GM18868 (cell line): ENCODE data around the gene IFI27.

Experiments
- ATAC-seq: cut with Tn5 transposase; IDR thresholded peaks from one replicate; pipeline ENCODE4 v1.9.1; 2021; ENCODE audit warnings: mild to moderate bottlenecking, moderate library complexity; ENCODE audit not compliant: unreplicated experiment

IFI27 gene

DNA sequence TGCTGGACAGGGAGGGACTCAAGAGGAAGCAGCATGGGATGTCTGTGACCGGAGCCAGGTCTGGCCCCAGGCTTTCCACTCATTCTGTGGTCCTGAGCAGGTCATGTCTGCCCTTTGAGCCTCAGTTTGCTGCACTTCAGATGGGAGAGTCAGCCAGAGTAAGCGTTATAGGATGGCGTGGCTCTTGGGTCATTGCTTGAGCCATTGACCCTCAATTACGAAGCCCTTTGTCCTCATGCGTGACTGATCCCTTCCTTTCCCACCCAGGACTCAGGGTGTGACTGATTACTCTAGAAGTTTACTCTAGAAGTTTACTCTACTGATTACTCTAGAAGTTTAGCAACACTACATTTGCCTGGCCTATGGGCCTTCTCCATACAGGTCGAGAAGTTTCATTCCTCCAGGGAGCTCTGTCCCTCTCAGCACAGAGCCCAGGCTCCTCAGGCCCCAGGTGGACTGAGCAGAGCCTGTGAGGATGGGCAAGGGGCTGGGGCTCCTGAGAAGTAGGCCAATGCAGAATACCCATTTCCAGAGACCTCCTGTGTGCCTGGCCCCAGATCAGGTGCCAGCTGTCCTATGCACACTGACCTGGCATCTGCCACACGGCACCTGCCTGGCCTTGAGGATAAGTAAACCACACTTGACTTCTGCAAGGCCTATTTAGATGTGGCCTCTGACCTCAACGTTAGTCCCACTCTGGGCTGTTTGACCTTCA lies 7.6 kb upstream of the IFI27 start:
- ATAC-seq: no peak

DNA sequence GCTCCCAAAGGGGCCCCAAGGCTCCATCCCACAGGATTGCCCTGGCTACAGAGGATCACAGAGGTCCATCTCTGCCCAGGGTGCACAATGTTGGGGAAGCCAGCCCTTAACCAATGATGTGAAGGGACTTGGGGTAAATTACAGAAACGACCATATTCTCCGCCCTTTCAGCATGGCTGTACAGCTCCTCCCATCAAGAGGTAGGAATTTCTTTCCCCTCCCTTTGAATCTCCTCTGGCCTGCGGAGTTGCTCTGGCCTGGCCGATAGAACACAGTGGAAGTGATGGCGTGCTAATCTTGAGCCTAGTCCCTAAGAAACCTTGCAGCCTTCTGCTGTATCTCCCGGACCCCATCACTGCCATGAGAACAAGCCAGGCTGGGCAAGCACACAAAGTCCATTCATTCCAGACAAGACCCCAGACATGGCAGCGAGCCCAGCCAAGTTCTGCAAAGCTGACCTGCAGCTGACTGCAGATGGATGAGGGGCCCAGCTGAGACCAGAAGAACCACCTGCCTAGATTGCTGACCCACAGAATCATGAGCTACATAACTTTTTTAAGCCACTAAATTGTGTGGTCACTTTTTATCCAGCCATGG lies 6.9 kb upstream of the IFI27 start:
- ATAC-seq: no peak

DNA sequence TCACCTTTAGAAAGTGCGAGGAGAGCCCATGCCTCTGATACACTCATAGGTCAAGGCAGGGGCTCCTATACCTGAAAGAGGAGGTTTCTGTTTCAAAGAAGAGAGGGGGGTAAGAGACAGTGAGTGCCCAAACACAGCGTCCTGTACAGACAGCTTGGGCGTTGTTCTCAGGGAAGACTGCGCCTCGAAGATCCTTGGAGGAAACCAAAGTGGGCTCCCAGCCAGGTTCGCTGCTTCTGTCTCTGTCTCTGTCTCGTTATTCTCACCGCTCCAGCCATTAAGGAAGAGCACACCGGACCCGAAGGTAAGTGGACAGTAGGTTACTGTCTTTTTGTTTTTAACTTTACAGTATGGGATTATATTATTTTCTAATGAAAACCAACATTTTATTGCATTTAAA lies 5.8 kb upstream of the IFI27 start:
- ATAC-seq: no peak

DNA sequence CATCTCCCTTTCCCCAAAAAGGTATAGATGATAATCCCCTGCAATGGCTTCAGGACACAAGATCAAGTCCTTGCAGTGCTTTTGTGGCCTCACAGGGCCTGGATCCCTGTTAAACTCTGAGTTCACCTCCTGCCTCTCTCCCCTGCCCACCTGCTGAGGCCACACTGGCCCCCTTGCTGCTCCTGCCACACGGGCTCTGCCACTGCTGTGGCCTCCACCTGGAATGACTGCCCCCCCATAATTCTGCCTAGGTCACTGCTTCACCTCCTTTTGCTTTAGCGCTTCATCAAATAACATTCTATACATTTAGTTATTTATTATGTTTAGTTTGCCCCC lies 653 bp upstream of the IFI27 start:
- ATAC-seq: no peak

DNA sequence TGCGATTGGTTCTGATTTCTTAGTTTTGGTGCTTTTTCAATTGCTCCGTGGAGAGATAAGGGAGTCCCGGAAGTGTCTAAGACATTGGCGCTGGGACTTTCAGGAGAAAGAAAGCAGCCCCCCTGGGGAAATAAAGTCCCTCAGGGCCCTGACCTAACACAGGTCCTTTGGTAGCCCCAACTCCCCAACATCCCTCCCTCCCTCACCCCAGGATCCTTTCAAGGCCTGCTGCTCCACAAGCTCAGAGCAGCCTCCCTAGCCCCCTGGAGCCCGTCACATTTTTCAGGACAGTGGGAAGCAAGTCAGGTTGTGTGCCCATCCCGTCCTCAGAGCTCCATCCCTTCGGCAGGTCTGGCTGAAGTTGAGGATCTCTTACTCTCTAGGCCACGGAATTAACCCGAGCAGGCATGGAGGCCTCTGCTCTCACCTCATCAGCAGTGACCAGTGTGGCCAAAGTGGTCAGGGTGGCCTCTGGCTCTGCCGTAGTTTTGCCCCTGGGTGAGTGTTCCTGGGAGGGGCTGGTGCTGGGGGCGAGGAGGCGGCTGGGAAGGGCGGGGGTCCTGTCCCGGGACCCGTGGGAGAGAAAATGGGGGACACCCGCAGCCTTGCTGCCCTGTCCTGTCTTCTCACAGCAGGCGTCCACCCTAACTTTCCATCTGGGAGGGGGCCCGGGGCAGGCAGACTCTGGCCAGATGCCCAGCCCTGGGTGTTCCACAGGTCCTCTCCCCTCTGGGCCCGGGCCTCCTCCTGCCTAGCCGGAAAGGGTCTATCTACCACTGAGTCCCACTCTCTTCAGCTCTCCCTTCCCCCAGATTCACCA lies 950 bp downstream of the IFI27 start:
- no peak for ATAC-seq

DNA sequence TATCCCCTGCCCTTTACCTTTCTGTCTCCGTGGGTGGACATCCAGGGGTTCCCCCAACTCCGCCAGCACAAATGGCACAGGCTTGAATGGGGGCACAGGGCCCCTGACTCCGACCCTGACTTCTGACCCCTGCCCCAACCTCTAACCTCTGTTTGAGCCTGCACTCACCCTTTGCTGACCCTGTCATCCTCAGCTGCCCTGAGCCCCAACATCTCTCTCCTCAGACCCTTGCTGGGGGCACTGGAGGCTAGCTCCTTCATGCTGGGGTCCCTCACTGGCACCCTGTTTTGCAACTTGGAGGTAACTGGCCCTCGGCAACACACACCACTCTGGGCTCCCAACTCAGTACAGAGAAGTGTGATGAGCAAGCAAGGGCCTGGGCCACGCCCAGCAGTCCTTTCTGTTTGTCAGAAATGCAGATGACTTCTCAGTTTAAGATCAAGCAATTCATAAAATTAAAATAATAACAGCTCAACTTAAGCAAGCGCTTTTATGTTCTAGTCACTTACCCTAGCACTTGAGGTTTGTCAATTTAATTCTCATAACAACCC lies 2.1 kb downstream of the IFI27 start:
- no peak for ATAC-seq

DNA sequence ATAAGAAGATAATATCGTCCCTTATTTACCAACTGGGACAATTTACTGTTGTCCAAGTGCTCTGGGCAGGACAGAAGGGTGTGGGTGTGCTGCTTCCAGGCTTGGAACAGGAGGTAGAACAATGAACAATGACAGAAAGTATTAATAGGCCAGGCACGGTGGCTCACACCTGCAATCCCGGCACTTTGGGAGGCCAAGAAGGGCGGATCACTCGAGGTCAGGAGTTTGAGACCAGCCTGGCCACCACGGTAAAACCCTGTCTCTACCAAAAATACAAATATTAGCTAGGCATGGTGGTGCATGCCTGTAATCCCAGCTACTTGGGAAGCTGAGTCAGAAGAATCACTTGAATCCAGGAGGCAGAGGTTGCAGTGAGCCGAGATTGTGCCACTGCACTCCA lies 2.5 kb downstream of the IFI27 start:
- ATAC-seq: no peak

DNA sequence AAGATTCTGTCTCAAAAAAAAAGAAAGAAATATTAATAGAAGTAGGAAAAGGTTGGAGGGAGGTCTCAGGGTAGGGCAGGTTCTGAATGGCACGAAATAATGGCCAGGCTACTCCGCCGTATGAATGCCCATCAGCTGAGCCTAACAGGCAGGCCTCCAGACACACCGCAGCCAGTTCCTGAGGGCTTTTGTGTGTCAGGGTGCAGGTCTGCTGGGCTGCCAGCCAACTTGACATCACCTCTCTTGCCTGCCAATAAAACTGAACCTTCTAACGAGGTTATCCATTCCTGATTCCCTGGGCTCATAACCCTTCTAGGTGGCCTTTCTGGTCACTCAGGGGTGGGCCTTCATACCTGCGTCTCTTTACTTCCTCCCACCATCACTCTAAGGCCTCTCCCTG lies 3.0 kb downstream of the IFI27 start:
- ATAC-seq: no peak

DNA sequence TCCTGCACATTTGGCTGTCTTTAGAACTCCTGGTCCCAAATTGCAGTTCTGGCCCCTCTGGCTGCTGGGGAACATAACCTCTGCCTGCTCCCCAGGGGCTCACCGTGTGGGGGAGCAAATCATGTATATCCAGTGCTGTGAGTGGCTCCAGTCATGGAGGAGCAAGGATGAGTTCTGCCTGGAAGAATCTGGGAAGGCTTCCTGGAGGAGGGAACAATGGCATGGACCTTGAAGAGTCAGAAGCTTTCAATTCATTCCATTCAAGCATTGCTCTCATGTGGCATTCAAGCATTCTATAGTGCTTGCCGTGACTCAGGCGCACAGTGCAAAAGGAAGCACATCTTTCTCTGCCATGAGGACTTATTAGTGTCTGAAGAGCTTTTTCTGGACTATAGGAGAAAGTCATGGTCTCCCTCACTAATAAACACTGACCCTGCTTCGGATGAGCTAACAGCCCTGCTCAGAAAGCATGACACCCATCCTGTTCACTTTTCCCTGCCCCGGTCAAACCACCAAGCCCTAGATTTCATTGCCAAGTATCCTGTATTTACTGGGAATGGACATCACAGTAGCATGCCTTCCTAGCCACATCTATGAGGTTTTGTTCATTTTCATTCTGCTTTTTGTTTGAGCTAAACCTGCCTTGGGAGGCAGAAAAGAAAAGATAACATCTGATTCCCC lies 3.5 kb downstream of the IFI27 start:
- no peak for ATAC-seq

DNA sequence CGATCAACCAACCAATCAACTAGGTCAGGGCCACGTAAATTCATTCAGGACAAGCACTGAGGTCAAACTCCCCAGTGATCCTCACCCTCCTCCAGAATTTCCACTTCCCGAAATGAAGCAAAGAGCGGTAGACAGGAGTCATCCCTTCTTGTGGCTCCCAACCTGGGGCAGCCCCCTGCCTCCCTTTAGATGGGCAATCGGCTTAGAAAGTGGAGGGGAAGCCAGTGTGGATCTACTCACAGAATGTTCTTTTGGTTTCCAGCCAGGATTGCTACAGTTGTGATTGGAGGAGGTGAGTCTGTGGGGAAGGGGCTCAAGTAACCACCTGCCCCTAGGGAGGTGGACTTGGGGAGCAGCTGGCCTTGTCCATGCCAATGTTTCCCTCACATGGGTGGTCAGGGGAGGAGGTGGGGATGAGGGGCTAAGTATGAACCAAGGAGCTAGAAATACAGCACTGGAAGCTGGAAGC lies 4.1 kb downstream of the IFI27 start:
- no peak for ATAC-seq

DNA sequence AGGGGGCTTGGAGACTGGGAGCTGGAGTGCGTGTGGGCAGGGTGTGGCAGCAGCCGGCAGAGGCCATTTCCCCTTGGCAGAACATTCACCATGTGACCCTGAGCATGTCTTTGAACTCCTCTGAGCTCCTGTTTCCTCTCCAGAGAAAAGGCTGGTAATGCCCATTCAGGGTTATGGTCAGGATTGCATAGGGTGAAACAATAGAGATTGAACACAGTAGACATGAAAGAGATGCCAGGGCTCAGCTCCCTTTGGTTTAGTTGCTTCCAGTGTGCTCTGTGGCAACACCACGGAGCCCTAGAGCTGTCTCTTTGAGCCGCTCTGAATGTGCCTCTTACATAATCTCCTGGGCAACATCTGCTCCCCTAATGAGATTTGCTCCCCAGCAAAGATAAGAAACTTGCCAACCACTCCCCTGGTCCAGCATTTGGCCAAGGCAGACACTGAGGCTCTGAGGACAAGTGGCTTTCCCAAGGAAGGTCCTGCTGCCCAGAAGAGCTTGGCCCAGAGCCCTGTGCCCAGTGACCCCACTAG lies 4.6 kb downstream of the IFI27 start:
- ATAC-seq: no peak

DNA sequence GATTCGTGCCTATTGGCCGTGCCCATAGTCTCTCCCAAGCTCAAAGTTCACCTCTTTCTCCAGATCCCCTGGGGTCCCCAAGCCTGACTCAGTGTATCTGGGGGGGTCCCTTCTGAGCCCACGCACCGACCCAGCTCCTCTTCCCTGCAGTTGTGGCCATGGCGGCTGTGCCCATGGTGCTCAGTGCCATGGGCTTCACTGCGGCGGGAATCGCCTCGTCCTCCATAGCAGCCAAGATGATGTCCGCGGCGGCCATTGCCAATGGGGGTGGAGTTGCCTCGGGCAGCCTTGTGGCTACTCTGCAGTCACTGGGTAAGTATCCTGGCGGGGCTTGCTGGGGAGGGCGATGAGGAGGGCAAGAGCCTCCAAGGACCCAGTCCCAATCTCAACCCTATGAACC lies 5.1 kb downstream of the IFI27 start:
- no peak for ATAC-seq

DNA sequence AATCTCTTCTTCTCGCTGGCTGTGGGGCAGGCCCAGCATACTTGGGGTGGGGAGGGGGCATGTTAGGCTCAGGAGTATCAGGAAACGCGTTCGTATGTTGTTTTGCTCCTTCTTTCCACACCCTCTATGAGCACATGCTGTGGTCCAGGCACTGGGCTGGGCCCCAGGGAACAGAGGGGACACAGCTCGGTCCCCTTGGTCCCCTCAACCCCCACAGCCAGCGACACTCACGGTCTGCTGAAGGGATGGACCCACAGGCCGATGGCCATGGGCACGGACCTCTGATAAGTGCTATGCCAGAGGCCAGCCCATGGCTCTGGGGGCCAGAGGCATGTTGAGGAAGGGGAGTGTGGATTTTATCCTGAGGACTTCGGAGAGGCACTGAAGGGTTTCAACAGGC lies 6.2 kb downstream of the IFI27 start:
- no peak for ATAC-seq

DNA sequence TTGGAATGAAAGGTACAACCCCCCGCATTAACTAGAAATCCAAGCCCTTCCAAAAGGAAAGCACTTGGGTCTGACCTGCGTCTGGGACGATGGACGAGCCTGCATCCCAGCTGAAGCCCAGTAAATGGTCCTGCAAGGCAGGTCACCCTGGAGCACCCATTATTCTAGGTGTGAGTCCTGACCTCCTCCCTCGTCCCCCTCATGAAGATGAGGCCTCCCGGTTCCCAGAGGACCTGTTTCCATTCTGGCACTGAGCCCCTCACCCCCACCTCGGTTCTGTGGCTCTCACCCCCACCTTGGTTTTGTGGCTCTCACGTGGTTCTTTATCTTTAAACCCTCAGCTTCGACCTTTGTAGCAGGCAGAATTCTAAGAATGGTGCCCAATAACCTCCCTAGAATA lies 7.3 kb downstream of the IFI27 start:
- ATAC-seq: no peak

DNA sequence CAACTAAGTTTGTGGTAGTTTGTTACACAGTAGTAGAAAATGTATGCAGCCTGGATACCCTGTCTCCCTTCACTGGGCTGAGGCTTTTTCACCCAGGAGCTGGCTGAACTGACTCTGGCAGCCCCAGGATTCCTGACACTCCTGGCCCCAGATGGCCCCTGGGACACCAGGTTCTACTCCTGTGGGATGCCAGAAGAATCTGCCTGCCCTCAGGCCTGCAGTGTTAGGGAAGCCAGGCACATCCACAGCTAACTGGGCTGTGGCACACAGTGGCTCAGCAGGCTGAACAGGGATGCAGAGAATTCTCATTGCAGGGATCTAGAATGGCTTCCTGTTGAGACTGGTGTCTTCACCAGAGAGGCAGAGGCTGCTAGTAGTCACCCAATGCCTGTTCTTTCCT lies 8.5 kb downstream of the IFI27 start:
- ATAC-seq: no peak

DNA sequence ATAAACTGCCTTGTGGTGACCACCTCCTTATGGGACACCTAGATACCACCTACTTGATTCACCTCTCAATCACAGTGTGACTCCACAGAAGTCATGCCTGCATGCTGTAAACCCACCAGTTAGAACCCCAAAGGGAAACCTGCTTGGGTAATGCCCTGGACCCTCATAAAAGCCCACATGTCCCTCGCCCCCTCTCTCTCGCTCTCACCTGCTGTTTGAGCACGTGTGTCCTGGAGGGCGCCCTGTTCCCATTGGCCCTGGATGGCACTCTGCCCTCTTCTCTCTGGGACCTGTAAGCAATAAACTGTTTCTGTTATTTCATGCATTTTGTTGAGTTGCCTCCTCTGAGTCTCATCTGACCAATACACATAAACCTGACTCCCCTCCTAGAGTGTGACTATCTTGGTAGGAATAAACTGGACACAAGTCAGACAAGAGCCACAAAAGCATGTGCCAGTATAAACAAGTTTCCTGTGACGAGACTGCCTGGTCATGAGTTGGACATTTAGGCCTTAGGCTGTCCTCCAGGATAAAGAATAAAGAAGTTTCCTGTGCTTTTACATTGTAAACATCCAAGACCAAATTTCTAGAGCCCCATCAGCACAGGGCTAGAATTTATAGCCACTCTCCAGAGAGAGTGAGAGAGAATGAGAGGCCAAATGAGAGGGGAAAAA lies 10.3 kb downstream of the IFI27 start:
- no peak for ATAC-seq

DNA sequence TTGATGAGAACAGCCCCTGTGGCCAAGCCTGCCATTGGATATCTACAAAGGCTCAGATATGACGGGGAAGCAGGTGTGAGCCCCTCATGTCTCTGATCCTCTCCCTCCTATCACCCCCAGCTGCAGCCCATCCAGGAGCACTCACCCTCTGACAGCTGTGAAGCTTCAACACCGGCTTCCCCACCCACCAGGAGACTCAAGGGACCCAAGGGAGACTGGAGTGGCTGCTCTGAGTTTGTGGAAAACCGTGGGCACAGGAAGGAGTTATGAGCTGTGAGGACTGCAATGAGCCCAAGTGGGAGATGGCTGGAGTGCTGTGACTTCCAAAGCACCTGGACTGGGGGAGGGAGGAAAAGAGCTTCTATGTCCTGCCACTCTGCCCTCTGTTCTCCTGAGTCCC lies 10.9 kb downstream of the IFI27 start:
- no peak for ATAC-seq

DNA sequence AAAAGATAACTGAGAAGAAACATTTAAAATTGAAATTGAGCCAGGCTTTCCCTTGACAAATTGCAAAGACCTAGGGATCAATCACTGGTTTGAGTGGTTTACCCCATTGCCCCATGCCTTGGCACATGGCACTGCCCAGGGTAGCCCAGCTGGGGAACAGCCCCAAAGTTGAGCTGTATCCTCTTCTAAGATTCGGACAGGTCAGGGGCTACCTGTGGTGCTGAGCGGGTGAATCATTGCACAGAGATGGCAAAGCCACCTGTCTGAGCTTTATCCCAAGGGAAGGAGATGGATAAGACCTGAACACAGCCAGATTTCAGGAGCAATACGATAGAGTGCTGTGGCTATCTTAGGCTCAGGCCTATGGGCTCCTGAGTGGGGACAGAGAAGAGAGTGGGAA lies 11.9 kb downstream of the IFI27 start:
- ATAC-seq: no peak

DNA sequence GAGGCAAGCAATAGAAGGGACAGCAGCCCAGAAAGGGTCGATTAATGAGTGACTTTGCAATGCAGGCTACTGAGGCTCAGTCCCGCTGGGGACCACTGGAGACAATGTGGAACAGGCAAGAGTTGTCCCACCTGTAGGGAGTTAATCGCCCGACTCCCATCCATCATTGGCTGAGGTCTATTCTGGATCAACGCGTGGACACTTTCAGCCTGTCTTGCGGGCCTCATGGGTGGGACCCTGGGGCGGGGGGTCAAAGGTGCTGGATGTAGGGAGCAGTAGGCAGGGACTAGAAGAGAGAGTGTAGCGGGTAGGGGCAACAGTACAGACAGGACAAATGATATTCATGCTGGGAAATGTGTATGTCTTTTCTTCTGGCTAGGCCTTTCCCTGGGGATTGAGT lies 12.8 kb downstream of the IFI27 start:
- no peak for ATAC-seq

DNA sequence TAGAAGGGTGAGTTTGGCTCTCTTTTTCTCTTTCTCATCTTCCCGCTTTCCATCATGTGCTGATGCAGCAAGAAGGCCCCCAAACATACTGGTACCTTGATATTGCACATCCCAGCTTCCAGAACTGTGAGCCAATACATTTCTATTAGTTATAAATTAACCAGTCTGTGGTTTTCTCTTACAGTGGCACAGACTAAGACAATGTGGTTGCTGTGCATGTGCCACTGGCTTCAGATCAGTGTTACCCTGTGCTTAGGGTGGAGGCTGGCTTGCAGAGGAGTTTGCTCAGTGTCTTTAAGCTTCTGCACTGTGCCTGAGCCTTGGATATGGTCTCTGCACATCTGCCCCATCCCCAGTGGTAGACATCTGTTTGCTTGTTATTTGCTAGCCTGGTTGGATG lies 13.3 kb downstream of the IFI27 start:
- ATAC-seq: no peak
